Uterus (tissue), 4 donors: ENCODE results near the gene SSH2. TPM values are rescaled to one million over a fixed set of nuclear protein-coding genes. Genes with fewer than 3 reads are reported as not detected.

Experiments
- DNase-seq, 2 donors: peaks; one replicate each; pipeline ENCODE4 v3.0.0-alpha.2; 2019 to 2020
- H3K27ac ChIP-seq, 2 donors: fragments of 200-600 bp; sonication (generic); 1 replicate in 1 of 2; 2 replicates in 1 of 2; pipeline ENCODE4 v1.5.1; 2016 to 2018
- H3K27me3 ChIP-seq, 2 donors: fragments of 200-600 bp; sonication (generic); one replicate each; pipeline ENCODE4 v1.5.1; 2018 to 2019; ENCODE audit warnings: control low read depth in 1 of 2
- H3K36me3 ChIP-seq, 2 donors: fragments of 200-600 bp; sonication (generic); one replicate each; pipeline ENCODE4 v1.5.1; 2019; ENCODE audit warnings: control low read depth in 1 of 2
- H3K4me1 ChIP-seq, 2 donors: fragments of 200-600 bp; sonication (generic); one replicate each; pipeline ENCODE4 v1.5.1; 2018 to 2019; ENCODE audit warnings: control low read depth in 1 of 2
- H3K4me3 ChIP-seq, 2 donors: fragments of 200-600 bp; sonication (generic); 1 replicate in 1 of 2; 2 replicates in 1 of 2; pipeline ENCODE4 v1.5.1; 2018 to 2019; ENCODE audit warnings: mild to moderate bottlenecking in 1 of 2
- H3K9me3 ChIP-seq, 2 donors: fragments of 200-600 bp; sonication (generic); one replicate each; pipeline ENCODE4 v1.5.1; 2019; ENCODE audit warnings: control low read depth in 1 of 2
- POLR2A ChIP-seq, 2 donors: fragments of 450-650 bp; IDR thresholded peaks; one replicate each; pipeline ENCODE4 v1.6.1; 2016; ENCODE audit warnings: antibody characterized with exemption in 2 of 2, mild to moderate bottlenecking in 1 of 2, moderate library complexity in 1 of 2
- intact Hi-C: fragments of 100-400 bp; cut with DNase I; formaldehyde crosslinking; loops from one replicate; pipeline ENCODE4 v1.15.1; 2023; ENCODE audit warnings: low total_unique reads
- total RNA-seq, 4 donors: library from RNA; depleted of rRNA in 3 of 4; stranded (reverse); fragments of >200 nt in 3 of 4; gene quantifications; one replicate each; pipeline versions ENCODE4 v1.1.0 to v1.2.4, GENCODE V29; 2014 to 2023
- TF ChIP-seq, protein P1 (sequence below), 4 experiments: fragments of 200-600 bp in 2 of 4; fragments of 450-650 bp in 2 of 4; sonication (generic) in 2 of 4; IDR thresholded peaks; one replicate each; pipeline ENCODE4 v1.5.1; 2016 to 2019; ENCODE audit warnings: antibody characterized with exemption in 4 of 4, mild to moderate bottlenecking in 2 of 4, moderate library complexity in 1 of 4
- donor health status: DM: yes; HTN: yes; CAD: no.

The SSH2 gene
- total RNA-seq, 4 donors from 2014 or later = 6.9 to 36.9 (median 11.5) TPM

DNA sequence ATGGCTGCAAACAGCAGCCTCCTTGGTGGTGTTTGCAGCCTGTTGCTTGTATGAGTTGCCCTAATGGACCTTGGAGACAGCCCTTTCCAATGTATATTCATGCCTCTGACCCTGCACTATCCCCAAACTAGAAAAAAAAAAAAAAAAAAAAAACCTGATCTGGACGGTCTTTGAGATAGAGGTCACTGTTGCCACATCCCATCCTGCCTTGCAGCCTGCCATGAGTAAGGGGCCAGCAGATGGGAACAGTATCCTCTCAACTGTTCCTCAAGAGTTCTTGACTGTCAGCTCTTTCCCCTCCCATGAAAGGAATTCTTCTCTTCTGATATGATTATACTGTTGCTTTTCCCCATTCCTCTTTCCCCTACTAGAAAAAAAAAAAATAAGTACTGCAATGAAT lies 152.4 kb downstream of the SSH2 start:
- intact Hi-C loops = loop anchor here (5.0 kb wide), 1 partner anchor 140 kb away; no protein-coding TSS in a partner anchor
- H3K27me3 ChIP-seq = no peaks in the 10 kb centered on the region
- no peaks in the 10 kb centered on the region for H3K36me3 ChIP-seq
- no peaks in the 10 kb centered on the region for H3K9me3 ChIP-seq
- TF ChIP-seq POLR2A (IDR thresholded peaks at IDR 0.05) = no peak
- TF ChIP-seq, protein P1, sequence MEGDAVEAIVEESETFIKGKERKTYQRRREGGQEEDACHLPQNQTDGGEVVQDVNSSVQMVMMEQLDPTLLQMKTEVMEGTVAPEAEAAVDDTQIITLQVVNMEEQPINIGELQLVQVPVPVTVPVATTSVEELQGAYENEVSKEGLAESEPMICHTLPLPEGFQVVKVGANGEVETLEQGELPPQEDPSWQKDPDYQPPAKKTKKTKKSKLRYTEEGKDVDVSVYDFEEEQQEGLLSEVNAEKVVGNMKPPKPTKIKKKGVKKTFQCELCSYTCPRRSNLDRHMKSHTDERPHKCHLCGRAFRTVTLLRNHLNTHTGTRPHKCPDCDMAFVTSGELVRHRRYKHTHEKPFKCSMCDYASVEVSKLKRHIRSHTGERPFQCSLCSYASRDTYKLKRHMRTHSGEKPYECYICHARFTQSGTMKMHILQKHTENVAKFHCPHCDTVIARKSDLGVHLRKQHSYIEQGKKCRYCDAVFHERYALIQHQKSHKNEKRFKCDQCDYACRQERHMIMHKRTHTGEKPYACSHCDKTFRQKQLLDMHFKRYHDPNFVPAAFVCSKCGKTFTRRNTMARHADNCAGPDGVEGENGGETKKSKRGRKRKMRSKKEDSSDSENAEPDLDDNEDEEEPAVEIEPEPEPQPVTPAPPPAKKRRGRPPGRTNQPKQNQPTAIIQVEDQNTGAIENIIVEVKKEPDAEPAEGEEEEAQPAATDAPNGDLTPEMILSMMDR (IDR thresholded peaks at IDR 0.05) = no peak
- no peak overlapping the region for H3K4me3 ChIP-seq
- no peak for DNase-seq
- no peak overlapping the region for H3K27ac ChIP-seq
- H3K4me1 ChIP-seq = no peaks in the 10 kb centered on the region

DNA sequence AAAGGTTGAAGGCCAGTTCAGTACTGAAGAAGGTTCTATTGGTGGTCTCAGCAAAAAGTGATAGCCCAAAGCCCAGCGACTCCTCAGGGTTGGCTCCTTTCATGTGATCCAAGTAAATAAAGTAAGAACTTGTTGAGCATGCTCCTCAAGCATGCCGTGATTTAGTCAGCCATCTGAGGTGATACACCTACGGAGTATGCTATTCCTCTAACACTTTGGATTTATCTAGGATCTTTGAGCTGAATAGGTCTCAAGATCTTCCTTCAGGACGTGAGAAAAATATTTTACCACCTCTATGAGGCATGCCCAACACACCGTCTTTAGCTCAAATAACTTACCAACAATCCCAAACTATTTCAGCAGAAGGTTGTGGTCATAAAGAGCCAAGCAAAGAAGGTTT lies 154.0 kb downstream of the SSH2 start:
- Histone ChIP-seq H3K36me3 (no peaks in the 10 kb centered on the region), H3K9me3 (no peaks in the 10 kb centered on the region), H3K27me3 (no peaks in the 10 kb centered on the region), H3K4me3 (no peak overlapping the region), H3K4me1 (no peaks in the 10 kb centered on the region), H3K27ac (no peak overlapping the region)
- TF ChIP-seq, protein P1 (IDR thresholded peaks at IDR 0.05) = no peak
- TF ChIP-seq POLR2A (IDR thresholded peaks at IDR 0.05) = no peak
- no peak for DNase-seq
- intact Hi-C loops = loop anchor here (5.0 kb wide), 1 partner anchor 139 kb away; no protein-coding TSS in a partner anchor

DNA sequence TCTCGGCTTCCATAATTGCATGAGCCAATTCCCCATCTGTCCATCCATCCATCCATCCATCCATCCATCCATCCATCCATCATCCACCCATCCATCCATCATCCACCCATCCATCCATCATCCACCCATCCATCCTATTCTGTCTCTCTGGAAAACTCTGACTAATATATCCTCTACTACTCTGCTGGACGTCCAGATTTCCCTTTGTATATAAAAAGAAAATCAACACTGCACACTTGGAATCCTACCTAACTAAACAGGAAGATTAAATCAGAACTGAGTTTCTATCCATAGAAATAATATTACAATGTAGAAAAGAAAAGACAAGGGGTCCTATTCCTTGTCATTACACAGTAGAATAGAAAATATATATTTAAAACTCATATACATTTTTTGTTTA lies 157.0 kb downstream of the SSH2 start:
- H3K36me3 ChIP-seq = no peaks in the 10 kb centered on the region
- no peaks in the 10 kb centered on the region for H3K4me1 ChIP-seq
- H3K27ac ChIP-seq = no peak overlapping the region
- H3K4me3 ChIP-seq = no peak overlapping the region
- no peaks in the 10 kb centered on the region for H3K9me3 ChIP-seq
- no peak for TF ChIP-seq POLR2A (IDR thresholded peaks at IDR 0.05)
- TF ChIP-seq, protein P1 (IDR thresholded peaks at IDR 0.05) = no peak
- intact Hi-C loops = no loop called here
- H3K27me3 ChIP-seq = no peaks in the 10 kb centered on the region
- no peak for DNase-seq

DNA sequence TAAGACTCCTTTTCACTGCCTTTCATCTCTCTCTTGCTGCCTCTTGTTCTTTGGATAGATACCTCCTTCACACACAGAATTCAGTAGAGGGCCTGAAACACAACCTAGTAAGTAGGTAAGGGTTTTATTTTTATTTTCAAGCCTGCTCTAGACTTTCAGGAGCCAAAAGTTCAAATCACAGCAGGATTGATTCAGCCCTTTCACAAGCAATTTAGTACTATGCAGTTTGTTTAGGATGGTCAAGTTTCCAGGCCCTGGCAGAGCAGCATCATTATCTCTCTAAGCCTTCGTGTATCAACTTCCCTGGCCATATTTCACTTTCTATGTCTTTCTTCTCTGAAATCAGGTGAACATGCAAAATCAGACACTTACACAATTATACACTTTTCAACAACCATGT lies 158.5 kb downstream of the SSH2 start:
- no peaks in the 10 kb centered on the region for H3K9me3 ChIP-seq
- intact Hi-C loops = no loop called here
- no peaks in the 10 kb centered on the region for H3K27me3 ChIP-seq
- no peaks in the 10 kb centered on the region for H3K4me1 ChIP-seq
- no peak for DNase-seq
- no peaks in the 10 kb centered on the region for H3K36me3 ChIP-seq
- H3K4me3 ChIP-seq = no peak overlapping the region
- TF ChIP-seq, protein P1 (IDR thresholded peaks at IDR 0.05) = no peak
- TF ChIP-seq POLR2A (IDR thresholded peaks at IDR 0.05) = no peak
- no peak overlapping the region for H3K27ac ChIP-seq

DNA sequence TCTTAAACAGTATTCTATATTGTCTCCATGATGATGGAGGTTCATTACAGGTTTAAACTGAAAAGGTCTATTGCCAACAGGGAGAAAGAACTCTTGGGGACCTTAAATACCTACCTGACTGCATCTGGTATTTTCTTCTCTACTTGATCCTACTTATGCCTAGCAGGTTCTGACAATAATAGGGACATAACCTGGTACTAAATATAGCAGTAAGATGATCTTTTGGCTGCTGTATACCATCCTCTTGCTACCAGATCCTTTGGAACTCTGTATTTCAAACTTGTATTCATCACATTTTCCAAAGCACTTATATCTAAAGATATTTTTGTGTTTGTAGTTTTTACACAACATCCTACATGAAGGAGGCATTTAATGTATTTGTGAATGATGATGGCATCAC lies 160.8 kb downstream of the SSH2 start:
- no peak for TF ChIP-seq POLR2A (IDR thresholded peaks at IDR 0.05)

DNA sequence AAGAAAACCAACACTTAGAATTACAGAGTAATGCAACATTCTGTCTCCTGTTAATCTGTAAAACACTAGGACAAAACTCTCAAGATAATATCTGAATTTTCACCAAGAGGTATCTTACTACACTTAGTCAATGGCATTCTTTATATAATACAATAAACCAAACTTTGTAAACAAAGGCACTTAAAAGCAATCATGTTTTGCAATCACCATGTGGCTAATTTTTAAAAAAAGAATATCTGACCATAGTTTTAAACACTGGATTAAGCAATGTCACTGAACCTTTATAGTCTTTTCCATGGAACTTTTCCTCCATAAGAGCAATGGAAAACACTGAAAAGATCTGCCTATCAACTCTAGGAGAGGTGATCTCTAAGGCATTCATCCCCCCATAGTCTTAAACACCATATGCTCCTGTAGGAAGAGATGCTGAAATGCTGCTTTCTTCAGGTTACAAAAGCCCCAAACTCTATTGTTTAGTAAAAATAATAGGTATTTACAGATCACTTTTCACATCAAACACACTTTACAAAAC lies 163.2 kb downstream of the SSH2 start:
- no peaks in the 10 kb centered on the region for H3K4me1 ChIP-seq
- H3K36me3 ChIP-seq = no peaks in the 10 kb centered on the region
- DNase-seq = no peak
- H3K27me3 ChIP-seq = no peaks in the 10 kb centered on the region
- H3K9me3 ChIP-seq = no peaks in the 10 kb centered on the region
- TF ChIP-seq, protein P1 (IDR thresholded peaks at IDR 0.05) = no peak
- TF ChIP-seq POLR2A (IDR thresholded peaks at IDR 0.05) = no peak
- no peak overlapping the region for H3K4me3 ChIP-seq
- no peak overlapping the region for H3K27ac ChIP-seq
- intact Hi-C loops = no loop called here

More for the DNA sequence above, 160.8 kb downstream of the SSH2 start:
- DNase-seq = no peak
- no peaks in the 10 kb centered on the region for H3K4me1 ChIP-seq
- no peak overlapping the region for H3K4me3 ChIP-seq
- H3K9me3 ChIP-seq = no peaks in the 10 kb centered on the region
- intact Hi-C loops = no loop called here
- H3K27me3 ChIP-seq = no peaks in the 10 kb centered on the region
- H3K27ac ChIP-seq = no peak overlapping the region
- no peaks in the 10 kb centered on the region for H3K36me3 ChIP-seq
